ENCODE results near the gene CDH3.

Gene CDH3

GRCh38 chr16:68728523-68728922 is 83.4 kb downstream of the CDH3 start:
- no peak for DNase-seq (ENCODE audit: low spot score)
- TF ChIP-seq CTCF (IDR thresholded peaks at IDR 0.05; ENCODE audit: poor library complexity, severe bottlenecking), result no peak
- Histone ChIP-seq H3K4me3 (ENCODE audit: severe bottlenecking) (no peak overlapping the region), H3K4me1 (ENCODE audit: insufficient read depth, poor library complexity, severe bottlenecking) (peaks cover 13% of the 10 kb centered on the region), H3K36me3 (ENCODE audit: low read depth) (no peaks in the 10 kb centered on the region), H3K27me3 (ENCODE audit: insufficient read depth, poor library complexity, severe bottlenecking) (no peaks in the 10 kb centered on the region), H3K27ac (ENCODE audit: poor library complexity, severe bottlenecking) (no peak overlapping the region), H3K9me3 (ENCODE audit: severe bottlenecking) (no peaks in the 10 kb centered on the region)
- ATAC-seq (ENCODE audit: low read depth), result no peak

GRCh38 chr16:68731637-68732036 is 86.5 kb downstream of the CDH3 start:
- Histone ChIP-seq H3K4me3 (ENCODE audit: severe bottlenecking) (no peak overlapping the region), H3K27me3 (ENCODE audit: insufficient read depth, poor library complexity, severe bottlenecking) (no peaks in the 10 kb centered on the region), H3K27ac (ENCODE audit: poor library complexity, severe bottlenecking) (peak overlapping the region; percentile 60), H3K4me1 (ENCODE audit: insufficient read depth, poor library complexity, severe bottlenecking) (peaks cover 13% of the 10 kb centered on the region), H3K36me3 (ENCODE audit: low read depth) (no peaks in the 10 kb centered on the region), H3K9me3 (ENCODE audit: severe bottlenecking) (no peaks in the 10 kb centered on the region)
- no peak for DNase-seq (ENCODE audit: low spot score)
- ATAC-seq (ENCODE audit: low read depth), result no peak
- no peak for TF ChIP-seq CTCF (IDR thresholded peaks at IDR 0.05; ENCODE audit: poor library complexity, severe bottlenecking)

- TF ChIP-seq CTCF (IDR thresholded peaks at IDR 0.05; ENCODE audit: poor library complexity, severe bottlenecking), result no peak
- Histone ChIP-seq H3K9me3 (ENCODE audit: severe bottlenecking) (no peaks in the 10 kb centered on the region), H3K27me3 (ENCODE audit: insufficient read depth, poor library complexity, severe bottlenecking) (no peaks in the 10 kb centered on the region), H3K4me3 (ENCODE audit: severe bottlenecking) (no peak overlapping the region), H3K27ac (ENCODE audit: poor library complexity, severe bottlenecking) (peak overlapping the region; percentile 60), H3K4me1 (ENCODE audit: insufficient read depth, poor library complexity, severe bottlenecking) (peaks cover 13% of the 10 kb centered on the region), H3K36me3 (ENCODE audit: low read depth) (no peaks in the 10 kb centered on the region)
- DNase-seq (ENCODE audit: low spot score), result peak; percentile 87
- ATAC-seq (ENCODE audit: low read depth), result peak; percentile 96
These were observed 87.1 kb downstream of the CDH3 start for GRCh38 chr16:68732042-68732680.

- no peaks in the 10 kb centered on the region for H3K27me3 ChIP-seq (ENCODE audit: insufficient read depth, poor library complexity, severe bottlenecking)
- H3K27ac ChIP-seq (ENCODE audit: poor library complexity, severe bottlenecking), result peak overlapping the region; percentile 60
- no peaks in the 10 kb centered on the region for H3K9me3 ChIP-seq (ENCODE audit: severe bottlenecking)
- no peak for ATAC-seq (ENCODE audit: low read depth)
- no peak for DNase-seq (ENCODE audit: low spot score)
- H3K4me1 ChIP-seq (ENCODE audit: insufficient read depth, poor library complexity, severe bottlenecking), result peaks cover 13% of the 10 kb centered on the region
- no peak overlapping the region for H3K4me3 ChIP-seq (ENCODE audit: severe bottlenecking)
- TF ChIP-seq CTCF (IDR thresholded peaks at IDR 0.05; ENCODE audit: poor library complexity, severe bottlenecking), result no peak
- H3K36me3 ChIP-seq (ENCODE audit: low read depth), result no peaks in the 10 kb centered on the region
These were observed 87.8 kb downstream of the CDH3 start for GRCh38 chr16:68732741-68733399.

- DNase-seq (ENCODE audit: low spot score) (no peak), ATAC-seq (ENCODE audit: low read depth) (no peak)
These were observed 88.5 kb downstream of the CDH3 start for GRCh38 chr16:68733570-68733969.

More at GRCh38 chr16:68733570-68733969, 88.5 kb downstream of the CDH3 start:
- Histone ChIP-seq H3K9me3 (ENCODE audit: severe bottlenecking) (no peaks in the 10 kb centered on the region), H3K4me3 (ENCODE audit: severe bottlenecking) (no peak overlapping the region), H3K27me3 (ENCODE audit: insufficient read depth, poor library complexity, severe bottlenecking) (no peaks in the 10 kb centered on the region), H3K27ac (ENCODE audit: poor library complexity, severe bottlenecking) (no peak overlapping the region), H3K4me1 (ENCODE audit: insufficient read depth, poor library complexity, severe bottlenecking) (peaks cover 13% of the 10 kb centered on the region), H3K36me3 (ENCODE audit: low read depth) (no peaks in the 10 kb centered on the region)
- TF ChIP-seq CTCF (IDR thresholded peaks at IDR 0.05; ENCODE audit: poor library complexity, severe bottlenecking), result no peak

Data from RWPE2 (cell line).